Upper lobe of left lung (tissue), 6 donors: Measurements from ENCODE around the gene SLC4A2. TPM values are rescaled to one million over a fixed set of nuclear protein-coding genes. Genes with fewer than 3 reads are reported as not detected.

Source experiments
- ATAC-seq, 2 donors: fragments of 200-7000 bp; cut with Tn5 transposase; one replicate each; pipeline ENCODE4 v1.9.1; 2022; ENCODE audit warnings: mild to moderate bottlenecking in 2 of 2, moderate library complexity in 2 of 2; ENCODE audit not compliant: low FRiP score in 2 of 2
- DNase-seq, 2 donors: peaks; one replicate each; pipeline ENCODE4 v3.0.0-alpha.2; 2019 to 2020
- H3K27ac ChIP-seq, 4 donors: fragments of 200-600 bp; sonication (generic); one replicate each; pipeline ENCODE4 v1.5.1; 2016 to 2019
- H3K27me3 ChIP-seq, 4 donors: fragments of 200-600 bp; sonication (generic); one replicate each; pipeline ENCODE4 v1.5.1; 2017 to 2019
- H3K36me3 ChIP-seq, 4 donors: fragments of 200-600 bp; sonication (generic); one replicate each; pipeline ENCODE4 v1.5.1; 2016 to 2019
- H3K4me1 ChIP-seq, 4 donors: fragments of 200-600 bp; sonication (generic); one replicate each; pipeline ENCODE4 v1.5.1; 2018 to 2019
- H3K4me3 ChIP-seq, 4 donors: fragments of 200-600 bp; sonication (generic); one replicate each; pipeline ENCODE4 v1.5.1; 2017 to 2019; ENCODE audit warnings: mild to moderate bottlenecking in 2 of 4, moderate library complexity in 1 of 4
- H3K9me3 ChIP-seq, 4 donors: fragments of 200-600 bp; sonication (generic); one replicate each; pipeline ENCODE4 v1.5.1; 2018 to 2019
- CTCF ChIP-seq, 6 experiments: fragments of 450-650 bp in 4 of 6; fragments of 200-600 bp in 2 of 6; sonication (generic) in 2 of 6; IDR thresholded peaks; one replicate each; pipeline ENCODE4 v1.5.1; 2016 to 2019; ENCODE audit warnings: antibody characterized with exemption in 6 of 6
- EP300 ChIP-seq, 4 donors: sonication (generic); formaldehyde crosslinking; IDR thresholded peaks; one replicate each; pipeline ENCODE4 v1.5.1; 2017; ENCODE audit warnings: antibody characterized with exemption in 4 of 4, control low read depth in 2 of 4
- POLR2A ChIP-seq, 4 donors: fragments of 450-650 bp; IDR thresholded peaks; one replicate each; pipeline ENCODE4 v1.5.1; 2016 to 2017; ENCODE audit warnings: antibody characterized with exemption in 4 of 4, mild to moderate bottlenecking in 2 of 4
- POLR2AphosphoS5 ChIP-seq, 2 donors: sonication (generic); formaldehyde crosslinking; IDR thresholded peaks; one replicate each; pipeline ENCODE4 v1.5.1; 2017; ENCODE audit warnings: antibody characterized with exemption in 2 of 2
- WGBS, 2 donors: methylation state at CpG; one replicate each; pipeline ENCODE4 v1.1.5; 2017 to 2018; 5-methylcytosine and 5-hydroxymethylcytosine counted together
- total RNA-seq, 6 donors: library from RNA; depleted of rRNA in 4 of 6; stranded (reverse); fragments of >200 nt in 4 of 6; gene quantifications; one replicate each; pipeline versions ENCODE4 v1.1.0 to v1.2.1, GENCODE V29; 2016 to 2021
- donor health status: DM: no; HTN: no; CAD: no; lungs with moderate emphysema.
- donor health status: DM: no; HTN: yes; CAD: no; lungs with severe emphysema.

The SLC4A2 gene
- total RNA-seq, 6 donors from 2014 or later = 88.4 to 312 (median 188) TPM

GRCh38 chr7:151114151-151115090, 55.0 kb downstream of the SLC4A2 start:
- Histone ChIP-seq H3K36me3 (peaks cover 4 to 32% (median 21%) of the 10 kb centered on the region in 4 donors), H3K4me1 (peaks cover 30 to 61% (median 36%) of the 10 kb centered on the region in 4 donors), H3K27me3 (no peaks in the 10 kb centered on the region), H3K9me3 (no peaks in the 10 kb centered on the region), H3K4me3 (peak overlapping the region in 3 of 4 donors; percentile 42 to 55 (median 54)), H3K27ac (peak overlapping the region; percentile 62 to 79 (median 69))
- TF ChIP-seq POLR2A (IDR thresholded peaks at IDR 0.05) (peak in 2 of 4 donors; percentile 16 to 59), CTCF (IDR thresholded peaks at IDR 0.05) (no peak), POLR2AphosphoS5 (IDR thresholded peaks at IDR 0.05) (no peak)
- WGBS, 2 donors = 59 to 81% methylated on average over 12 to 51 of the region's 101 CpGs
- peak; percentile 71 to 90 for DNase-seq
- no peak for ATAC-seq

- Histone ChIP-seq H3K27ac (peak overlapping the region; percentile 57 to 79 (median 70)), H3K4me3 (peak overlapping the region in 3 of 4 donors; percentile 42 to 55 (median 54))
- DNase-seq = peak in 1 of 2 donors; percentile 89
Measured at GRCh38 chr7:151115121-151115835, 55.9 kb downstream of the SLC4A2 start.

GRCh38 chr7:151115836-151116418, 56.5 kb downstream of the SLC4A2 start:
- H3K27ac ChIP-seq = peak overlapping the region; percentile 57 to 79 (median 72)
- WGBS, 2 donors = 72 to 74% methylated on average over 9 to 12 of the region's 14 CpGs
- H3K4me1 ChIP-seq = peaks cover 23 to 46% (median 29%) of the 10 kb centered on the region in 4 donors
- TF ChIP-seq POLR2A (IDR thresholded peaks at IDR 0.05) (peak in 3 of 4 donors; percentile 29 to 86 (median 73)), POLR2AphosphoS5 (IDR thresholded peaks at IDR 0.05) (peak in 1 of 2 donors; percentile 78), CTCF (IDR thresholded peaks at IDR 0.05) (no peak), EP300 (IDR thresholded peaks at IDR 0.05) (no peak)
- no peaks in the 10 kb centered on the region for H3K27me3 ChIP-seq
- H3K9me3 ChIP-seq = no peaks in the 10 kb centered on the region
- peaks cover 11 to 47% (median 36%) of the 10 kb centered on the region in 4 donors for H3K36me3 ChIP-seq
- peak; percentile 86 to 94 for DNase-seq
- peak overlapping the region in 3 of 4 donors; percentile 42 to 55 (median 54) for H3K4me3 ChIP-seq
- ATAC-seq = peak; percentile 57 to 92

More at GRCh38 chr7:151115121-151115835, 55.9 kb downstream of the SLC4A2 start:
- TF ChIP-seq CTCF (IDR thresholded peaks at IDR 0.05) (peak in 3 of 6 experiments; percentile 14 to 31 (median 18)), POLR2AphosphoS5 (IDR thresholded peaks at IDR 0.05) (no peak), POLR2A (IDR thresholded peaks at IDR 0.05) (no peak)
- Histone ChIP-seq H3K27me3 (no peaks in the 10 kb centered on the region), H3K4me1 (peaks cover 30 to 53% (median 32%) of the 10 kb centered on the region in 4 donors), H3K36me3 (peaks cover 8 to 41% (median 30%) of the 10 kb centered on the region in 4 donors), H3K9me3 (no peaks in the 10 kb centered on the region)
- WGBS, 2 donors = 14 to 16% methylated on average over 10 to 60 of the region's 114 CpGs
- peak in 1 of 2 donors; percentile 5 for ATAC-seq

- peak; percentile 55 to 82 for DNase-seq
- Histone ChIP-seq H3K36me3 (peaks cover 14 to 56% (median 45%) of the 10 kb centered on the region in 4 donors), H3K4me1 (peaks cover 18 to 41% (median 22%) of the 10 kb centered on the region in 4 donors), H3K27ac (peak overlapping the region; percentile 23 to 79 (median 68)), H3K4me3 (peak overlapping the region in 3 of 4 donors; percentile 42 to 55 (median 54)), H3K9me3 (no peaks in the 10 kb centered on the region), H3K27me3 (no peaks in the 10 kb centered on the region)
- WGBS, 2 donors = 80 to 83% methylated on average over 27 of the region's 27 CpGs
- ATAC-seq = peak in 1 of 2 donors; percentile 16
- TF ChIP-seq POLR2A (IDR thresholded peaks at IDR 0.05) (no peak), CTCF (IDR thresholded peaks at IDR 0.05) (no peak), EP300 (IDR thresholded peaks at IDR 0.05) (no peak), POLR2AphosphoS5 (IDR thresholded peaks at IDR 0.05) (no peak)
Measured at GRCh38 chr7:151116603-151117440, 57.4 kb downstream of the SLC4A2 start.
